HG03460 (cell line): ENCODE measurements around the gene NUDT22.

Source experiments
- ATAC-seq: cut with Tn5 transposase; IDR thresholded peaks from one replicate; pipeline ENCODE4 v1.9.1; 2021; ENCODE audit not compliant: unreplicated experiment

Gene NUDT22

DNA sequence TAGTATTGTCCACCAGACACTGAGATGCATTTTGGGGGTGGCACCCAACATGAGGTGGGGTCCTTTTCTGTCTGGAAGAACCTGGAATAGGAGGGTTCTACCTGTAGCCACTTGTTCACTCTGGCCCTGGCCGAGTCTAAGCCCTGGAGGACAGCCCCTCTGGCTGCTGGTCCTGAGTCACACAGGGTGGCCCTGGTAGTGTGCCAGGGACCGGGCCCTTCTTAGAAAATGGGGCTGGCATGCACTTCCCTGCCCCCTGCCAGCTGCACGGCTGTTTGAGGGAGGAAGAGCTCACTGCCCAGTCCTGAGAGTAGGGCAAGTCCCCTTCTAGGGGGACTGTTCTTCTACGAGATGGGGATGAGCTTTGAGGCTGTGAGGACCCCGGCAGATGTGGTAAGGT lies 27.4 kb downstream of the NUDT22 start:
- no peak for ATAC-seq

DNA sequence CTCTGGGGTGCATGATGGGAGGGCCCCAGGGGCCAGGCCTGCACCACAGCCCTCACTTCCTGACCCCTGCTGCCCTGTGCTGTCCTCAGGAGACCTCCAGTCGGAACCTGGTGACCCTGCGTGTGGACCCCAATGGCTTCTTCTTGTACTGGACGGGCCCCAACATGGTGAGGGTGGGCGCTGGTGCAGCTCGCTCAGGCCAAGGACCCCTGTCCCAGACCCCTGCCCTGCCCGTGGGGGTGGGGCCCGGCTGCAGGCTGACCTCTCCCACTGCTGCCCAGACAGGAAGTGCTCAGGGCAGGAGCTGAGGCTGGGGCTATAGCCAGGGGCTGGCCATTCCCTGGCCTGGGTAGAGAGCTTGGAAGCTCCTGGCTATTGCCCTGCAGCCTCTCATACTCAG lies 28.3 kb downstream of the NUDT22 start:
- no peak for ATAC-seq

DNA sequence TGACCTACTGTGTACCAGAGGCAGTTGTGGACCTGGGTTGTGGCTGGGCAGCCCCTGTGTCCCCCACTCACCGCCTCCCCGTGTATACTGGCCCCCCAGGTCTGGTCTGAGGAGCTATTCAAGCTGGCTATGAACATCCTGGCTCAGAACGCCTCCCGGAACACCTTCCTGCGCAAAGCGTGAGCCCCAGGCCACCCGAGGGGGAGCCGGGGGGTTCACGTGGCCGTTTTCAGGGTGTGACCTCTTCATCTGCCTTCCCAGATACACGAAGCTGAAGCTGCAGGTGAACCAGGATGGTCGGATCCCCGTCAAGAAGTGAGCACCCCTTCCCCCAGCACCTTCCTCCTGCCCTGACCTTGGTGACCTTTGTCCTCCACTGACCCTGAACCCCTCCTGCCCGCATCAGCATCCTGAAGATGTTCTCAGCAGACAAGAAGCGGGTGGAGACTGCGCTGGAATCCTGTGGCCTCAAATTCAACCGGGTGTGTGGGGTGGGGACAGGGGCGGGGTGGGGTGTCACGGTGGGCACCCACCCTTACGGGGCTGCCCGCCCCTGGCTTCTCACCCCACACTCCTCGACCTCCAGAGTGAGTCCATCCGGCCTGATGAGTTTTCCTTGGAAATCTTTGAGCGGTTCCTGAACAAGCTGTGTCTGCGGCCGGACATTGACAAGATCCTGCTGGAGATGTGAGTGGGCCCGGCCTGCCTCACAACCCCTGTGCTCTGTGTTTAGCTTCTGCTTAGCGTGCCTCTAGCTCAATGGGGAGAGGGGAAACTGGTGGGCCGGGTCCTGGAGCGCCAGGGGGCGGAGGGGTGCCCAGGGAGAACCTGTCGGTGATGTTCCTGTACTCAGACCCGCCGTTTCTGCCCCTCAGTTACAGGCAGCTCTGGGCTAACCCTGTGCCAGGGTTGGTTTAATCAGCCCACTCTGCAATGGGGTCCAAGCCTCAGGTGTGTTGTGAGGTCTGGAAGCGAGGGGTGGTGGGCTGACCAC lies 29.4 kb downstream of the NUDT22 start:
- no peak for ATAC-seq

DNA sequence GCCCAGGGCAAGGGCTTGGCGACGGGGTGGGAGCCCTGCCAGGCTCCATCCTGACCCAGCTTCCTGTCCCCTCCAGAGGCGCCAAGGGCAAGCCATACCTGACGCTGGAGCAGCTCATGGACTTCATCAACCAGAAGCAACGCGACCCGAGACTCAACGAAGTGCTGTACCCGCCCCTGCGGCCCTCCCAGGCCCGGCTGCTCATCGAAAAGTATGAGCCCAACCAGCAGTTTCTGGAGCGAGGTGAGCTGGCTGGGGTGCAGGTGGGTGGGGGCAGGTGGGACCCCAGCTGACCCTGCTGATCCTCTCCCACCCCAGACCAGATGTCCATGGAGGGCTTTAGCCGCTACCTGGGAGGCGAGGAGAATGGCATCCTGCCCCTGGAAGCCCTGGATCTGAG lies 30.2 kb downstream of the NUDT22 start:
- ATAC-seq = no peak

DNA sequence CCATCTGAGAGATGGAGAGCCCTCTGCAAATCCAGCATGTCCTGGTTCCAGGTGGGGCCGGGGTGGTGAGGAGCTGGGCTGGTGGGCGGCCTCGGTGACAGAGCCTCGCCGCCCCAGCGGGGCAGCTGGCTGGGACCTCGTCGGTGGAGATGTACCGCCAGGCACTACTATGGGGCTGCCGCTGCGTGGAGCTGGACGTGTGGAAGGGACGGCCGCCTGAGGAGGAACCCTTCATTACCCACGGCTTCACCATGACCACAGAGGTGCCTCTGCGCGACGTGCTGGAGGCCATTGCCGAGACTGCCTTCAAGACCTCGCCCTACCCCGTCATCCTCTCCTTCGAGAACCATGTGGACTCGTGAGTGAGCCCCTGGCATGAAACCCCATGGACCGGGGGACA lies 32.3 kb downstream of the NUDT22 start:
- no peak for ATAC-seq

DNA sequence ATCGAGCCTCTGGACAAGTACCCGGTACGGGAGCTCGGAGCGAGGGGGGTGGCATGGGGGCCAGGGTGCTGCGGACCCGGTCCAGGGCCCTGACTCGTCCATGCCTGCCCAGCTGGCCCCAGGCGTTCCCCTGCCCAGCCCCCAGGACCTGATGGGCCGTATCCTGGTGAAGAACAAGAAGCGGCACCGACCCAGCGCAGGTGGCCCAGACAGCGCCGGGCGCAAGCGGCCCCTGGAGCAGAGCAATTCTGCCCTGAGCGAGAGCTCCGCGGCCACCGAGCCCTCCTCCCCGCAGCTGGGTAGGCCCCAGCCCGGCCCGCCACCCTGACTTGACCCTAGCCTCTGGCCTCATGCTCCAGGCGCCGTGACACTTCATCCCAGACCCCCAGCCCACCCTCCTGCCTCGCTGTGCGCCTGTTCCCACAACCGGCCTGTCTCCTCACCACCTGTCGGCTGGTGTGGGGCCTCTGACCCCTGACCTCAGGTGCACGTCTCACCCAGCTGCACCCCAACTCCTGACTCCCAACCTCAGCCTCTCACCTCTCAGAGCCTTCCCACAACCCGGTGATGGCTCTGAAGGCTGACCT lies 33.0 kb downstream of the NUDT22 start:
- ATAC-seq = no peak

DNA sequence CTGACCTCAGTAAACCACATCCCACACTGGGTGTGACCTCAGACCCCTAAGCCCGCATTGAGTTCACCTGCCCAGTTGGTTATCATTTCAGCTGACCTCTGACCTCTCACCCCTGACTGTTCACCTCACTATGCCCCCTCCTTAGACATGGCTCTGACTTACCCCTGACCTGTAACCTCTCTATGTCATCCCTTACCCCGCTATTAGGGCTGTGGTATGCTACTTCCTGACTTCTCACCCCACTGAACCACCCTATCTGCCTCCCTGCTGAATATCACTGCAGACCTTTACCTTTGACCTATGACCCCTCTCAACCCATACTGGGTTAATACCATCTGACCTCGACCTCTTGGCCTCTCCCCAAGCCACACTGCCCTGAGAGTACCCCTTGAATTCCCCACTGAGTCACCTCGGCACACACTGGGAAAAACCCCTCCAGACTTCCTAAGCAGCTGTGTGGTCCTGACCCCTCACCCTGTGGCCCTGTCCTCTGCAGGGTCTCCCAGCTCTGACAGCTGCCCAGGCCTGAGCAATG lies 33.5 kb downstream of the NUDT22 start:
- no peak for ATAC-seq

DNA sequence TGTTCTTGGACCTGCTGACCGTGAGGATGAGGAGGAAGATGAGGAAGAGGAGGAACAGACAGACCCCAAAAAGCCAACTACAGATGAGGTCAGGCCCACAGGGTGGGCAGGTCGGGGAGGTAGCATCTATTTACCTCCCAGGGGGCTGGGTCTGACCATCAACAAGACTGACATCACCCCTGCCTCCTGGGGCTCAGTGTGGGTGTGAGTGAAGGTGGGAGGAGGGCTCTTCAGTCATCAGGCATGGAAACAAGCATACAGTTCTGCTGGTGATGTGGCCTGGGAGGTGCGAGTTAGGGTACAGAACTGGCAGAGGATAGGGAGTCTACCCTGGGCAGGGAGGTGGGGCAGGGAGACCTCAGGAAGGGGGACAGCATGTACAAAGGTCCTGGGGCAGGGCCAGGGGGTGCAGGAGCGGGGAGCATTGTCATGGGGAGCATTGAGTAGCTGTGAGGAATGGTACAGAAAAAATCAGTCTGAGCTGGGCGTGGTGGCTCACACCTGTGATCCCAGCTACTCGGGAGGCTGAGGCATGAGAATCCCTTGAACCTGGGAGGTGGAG lies 34.2 kb downstream of the NUDT22 start:
- ATAC-seq = no peak

DNA sequence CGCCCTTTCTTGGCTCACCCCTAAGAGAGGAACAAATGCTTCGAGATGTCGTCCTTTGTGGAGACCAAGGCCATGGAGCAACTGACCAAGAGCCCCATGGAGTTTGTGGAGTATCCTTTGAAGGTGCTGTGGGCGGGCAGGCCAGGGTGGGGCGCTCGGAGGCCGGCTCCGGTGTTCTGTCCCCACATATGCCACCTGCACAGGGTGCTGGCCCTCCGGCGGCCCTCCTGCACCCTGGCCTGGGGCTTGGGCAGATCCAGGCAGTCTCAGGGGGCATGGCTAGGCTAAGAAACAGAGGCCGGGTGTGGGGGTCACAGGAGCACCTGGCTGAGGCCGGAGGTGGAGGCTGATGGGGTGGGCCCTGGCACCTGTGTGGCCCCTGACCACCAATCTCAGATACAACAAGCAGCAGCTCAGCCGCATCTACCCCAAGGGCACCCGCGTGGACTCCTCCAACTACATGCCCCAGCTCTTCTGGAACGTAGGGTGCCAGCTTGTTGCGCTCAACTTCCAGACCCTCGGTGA lies 35.5 kb downstream of the NUDT22 start:
- ATAC-seq = no peak

DNA sequence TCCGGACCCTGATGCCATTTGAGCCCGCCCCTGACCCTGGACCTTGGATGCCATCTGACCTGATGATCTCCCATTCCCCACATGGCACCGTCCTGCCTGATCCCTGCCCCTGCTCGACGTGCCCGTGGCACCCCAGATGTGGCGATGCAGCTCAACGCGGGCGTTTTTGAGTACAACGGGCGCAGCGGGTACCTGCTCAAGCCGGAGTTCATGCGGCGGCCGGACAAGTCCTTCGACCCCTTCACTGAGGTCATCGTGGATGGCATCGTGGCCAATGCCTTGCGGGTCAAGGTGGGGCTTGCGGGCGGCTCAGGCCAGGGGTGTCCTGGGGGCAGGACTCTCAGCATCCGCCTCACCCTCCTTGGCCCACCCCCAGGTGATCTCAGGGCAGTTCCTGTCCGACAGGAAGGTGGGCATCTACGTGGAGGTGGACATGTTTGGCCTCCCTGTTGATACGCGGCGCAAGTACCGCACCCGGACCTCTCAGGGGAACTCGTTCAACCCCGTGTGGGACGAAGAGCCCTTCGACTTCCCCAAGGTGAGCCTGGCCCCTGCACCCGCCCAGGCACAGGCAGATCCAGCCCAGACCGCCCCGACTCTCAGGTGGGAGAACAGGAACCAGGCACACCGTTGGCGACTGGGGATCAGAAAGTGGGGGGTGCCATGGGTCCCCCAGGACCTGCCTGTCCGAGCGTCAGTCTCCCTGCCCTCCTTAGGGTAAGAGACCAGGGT lies 36.4 kb downstream of the NUDT22 start:
- ATAC-seq = no peak

DNA sequence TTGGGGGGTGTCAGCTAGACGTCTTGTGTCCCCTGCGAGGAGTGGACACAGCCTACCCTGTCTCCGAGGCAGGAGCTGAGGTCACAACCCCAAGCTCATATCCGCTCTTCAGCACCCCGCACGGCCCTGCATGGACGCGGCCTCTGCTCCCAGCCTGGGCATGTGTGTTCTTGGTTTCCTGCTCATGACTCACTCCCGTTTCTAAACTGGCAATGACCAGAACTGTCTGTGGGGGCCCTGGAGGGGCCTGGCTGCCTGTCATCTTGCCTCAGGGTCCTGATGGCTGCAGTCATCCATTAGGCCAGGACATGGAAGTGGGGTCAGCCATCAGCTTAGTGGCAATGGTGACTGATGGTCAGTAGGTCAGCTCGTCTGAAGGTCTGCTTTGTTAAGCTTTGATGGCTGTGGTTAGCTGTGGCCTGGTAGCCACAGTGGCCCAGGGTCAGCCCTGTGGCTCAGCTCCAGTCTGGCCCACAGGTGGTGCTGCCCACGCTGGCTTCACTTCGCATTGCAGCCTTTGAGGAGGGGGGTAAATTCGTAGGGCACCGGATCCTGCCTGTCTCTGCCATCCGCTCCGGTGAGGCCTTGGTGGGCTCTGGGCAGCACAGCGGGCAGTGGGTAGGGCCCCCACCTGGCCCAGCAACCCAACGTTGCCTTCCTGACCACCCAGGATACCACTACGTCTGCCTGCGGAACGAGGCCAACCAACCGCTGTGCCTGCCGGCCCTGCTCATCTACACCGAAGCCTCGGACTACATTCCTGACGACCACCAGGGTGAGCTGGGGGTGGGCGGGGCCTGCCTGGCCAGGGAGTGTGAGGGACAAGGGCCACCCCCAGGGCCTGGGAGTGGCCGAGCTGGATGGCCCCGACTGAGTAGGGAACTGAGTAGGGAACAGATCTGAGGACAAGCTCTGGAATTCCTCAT lies 37.2 kb downstream of the NUDT22 start:
- ATAC-seq = no peak

DNA sequence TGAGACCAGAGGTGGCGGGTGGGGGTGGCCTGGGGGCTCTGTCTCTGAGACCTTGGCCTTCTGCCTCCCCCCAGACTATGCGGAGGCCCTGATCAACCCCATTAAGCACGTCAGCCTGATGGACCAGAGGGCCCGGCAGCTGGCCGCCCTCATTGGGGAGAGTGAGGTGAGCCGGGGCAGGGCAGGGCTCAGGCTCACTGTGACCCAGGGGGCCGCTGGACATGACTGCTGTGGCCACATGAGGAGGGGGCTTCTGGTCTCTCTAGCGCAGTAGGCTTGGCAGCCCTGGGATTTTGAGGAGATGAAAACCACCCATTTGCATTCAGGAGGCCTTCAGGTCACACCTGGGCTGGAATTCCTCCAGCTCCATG lies 37.9 kb downstream of the NUDT22 start:
- ATAC-seq = no peak

DNA sequence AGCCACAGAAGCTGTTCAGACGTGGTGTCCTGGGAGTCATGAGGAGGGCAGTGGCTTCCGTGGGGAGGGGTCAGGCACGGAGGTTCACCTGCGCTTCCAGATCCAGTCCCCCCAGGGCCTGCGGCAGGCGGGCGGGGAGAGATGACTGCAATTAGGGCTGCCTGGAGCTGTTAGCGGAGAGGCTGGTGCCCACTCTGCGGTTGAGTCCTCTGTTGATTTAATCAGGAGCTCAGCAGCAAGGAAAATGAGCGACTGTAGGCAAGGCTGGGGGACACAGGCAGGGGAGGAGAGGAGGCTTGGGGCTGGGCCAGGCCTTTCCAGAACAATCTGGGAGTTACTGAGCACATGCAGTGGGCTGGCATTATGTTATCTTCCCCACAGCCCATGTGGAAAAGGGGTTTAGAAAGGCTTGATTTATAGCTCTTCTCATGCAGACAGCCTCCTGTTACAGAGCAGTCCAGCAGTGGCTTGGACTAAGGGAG lies 38.3 kb downstream of the NUDT22 start:
- ATAC-seq = no peak

DNA sequence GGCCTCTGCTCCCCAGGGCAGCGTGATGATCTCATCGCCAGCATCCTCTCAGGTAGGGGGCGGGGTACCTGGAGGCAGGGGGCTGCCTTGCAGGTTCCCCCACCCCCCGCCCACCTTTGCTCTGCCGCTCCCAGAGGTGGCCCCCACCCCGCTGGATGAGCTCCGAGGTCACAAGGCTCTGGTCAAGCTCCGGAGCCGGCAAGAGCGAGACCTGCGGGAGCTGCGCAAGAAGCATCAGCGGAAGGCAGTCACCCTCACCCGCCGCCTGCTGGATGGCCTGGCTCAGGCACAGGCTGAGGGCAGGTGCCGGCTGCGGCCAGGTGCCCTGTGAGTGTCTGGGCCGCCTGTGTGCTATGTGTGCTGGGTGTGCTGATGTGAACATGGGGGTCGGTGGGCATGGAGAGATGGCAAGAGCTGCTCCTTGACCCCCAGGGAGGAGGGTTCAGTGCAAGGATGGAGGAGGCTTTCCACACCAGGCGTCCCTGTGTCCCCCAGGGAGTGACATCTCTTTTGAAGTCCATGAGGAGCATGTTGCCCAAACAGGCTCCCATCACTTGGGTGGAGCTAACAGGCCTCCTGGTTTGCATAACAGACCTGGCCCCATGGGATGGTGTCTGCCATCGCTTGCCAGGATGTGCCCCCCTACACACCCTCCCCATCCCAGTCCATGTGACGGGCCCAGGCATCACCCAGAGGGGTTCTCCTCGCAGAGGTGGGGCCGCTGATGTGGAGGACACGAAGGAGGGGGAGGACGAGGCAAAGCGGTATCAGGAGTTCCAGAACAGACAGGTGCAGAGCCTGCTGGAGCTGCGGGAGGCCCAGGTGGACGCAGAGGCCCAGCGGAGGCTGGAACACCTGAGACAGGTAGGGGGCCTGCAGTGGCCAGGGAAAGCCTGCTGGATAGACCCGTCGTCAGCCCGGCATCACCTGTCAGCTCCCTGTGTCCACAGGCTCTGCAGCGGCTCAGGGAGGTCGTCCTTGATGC lies 39.4 kb downstream of the NUDT22 start:
- no peak for ATAC-seq

DNA sequence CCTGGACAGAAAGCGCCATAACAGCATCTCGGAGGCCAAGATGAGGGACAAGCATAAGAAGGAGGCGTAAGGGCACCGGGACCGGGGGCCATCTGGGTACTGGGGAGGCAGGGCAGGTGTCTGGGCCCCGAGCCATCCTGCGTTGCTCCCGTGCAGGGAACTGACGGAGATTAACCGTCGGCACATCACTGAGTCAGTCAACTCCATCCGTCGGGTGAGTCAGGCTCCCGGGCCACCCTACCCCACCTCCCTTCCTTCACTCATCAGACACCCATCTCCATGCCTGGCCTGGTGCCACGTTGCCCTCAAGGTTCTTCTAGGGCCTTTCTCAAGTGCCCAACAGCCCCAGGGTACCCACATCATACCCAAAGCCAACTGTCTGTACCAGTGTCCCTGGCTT lies 40.3 kb downstream of the NUDT22 start:
- ATAC-seq = no peak

DNA sequence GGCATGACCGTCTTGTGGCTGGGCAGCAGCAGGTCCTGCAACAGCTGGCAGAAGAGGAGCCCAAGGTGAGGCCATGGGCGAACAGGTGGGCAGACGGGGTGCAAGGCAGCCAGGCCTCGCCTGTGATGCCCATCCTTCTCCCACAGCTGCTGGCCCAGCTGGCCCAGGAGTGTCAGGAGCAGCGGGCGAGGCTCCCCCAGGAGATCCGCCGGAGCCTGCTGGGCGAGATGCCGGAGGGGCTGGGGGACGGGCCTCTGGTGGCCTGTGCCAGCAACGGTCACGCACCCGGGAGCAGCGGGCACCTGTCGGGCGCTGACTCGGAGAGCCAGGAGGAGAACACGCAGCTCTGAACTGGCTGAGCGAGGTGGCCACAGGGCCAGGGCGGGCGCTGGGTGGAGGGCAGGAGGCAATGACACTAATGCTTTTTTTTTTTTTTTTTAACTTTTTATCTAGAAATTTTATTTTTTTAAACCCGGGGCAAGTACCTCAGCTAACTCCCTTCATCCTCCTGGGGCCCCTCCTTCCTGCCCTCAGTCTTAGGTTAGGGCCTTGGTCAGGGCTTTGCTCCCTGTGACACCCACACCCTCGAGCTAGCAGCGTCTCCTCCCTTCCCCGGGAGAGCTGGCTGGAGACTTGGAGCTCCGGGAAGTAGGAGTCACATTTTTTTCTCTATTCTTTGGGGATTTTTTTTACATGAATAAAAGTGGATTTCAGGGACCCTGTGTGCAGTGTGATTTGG lies 41.3 kb downstream of the NUDT22 start:
- ATAC-seq = no peak

DNA sequence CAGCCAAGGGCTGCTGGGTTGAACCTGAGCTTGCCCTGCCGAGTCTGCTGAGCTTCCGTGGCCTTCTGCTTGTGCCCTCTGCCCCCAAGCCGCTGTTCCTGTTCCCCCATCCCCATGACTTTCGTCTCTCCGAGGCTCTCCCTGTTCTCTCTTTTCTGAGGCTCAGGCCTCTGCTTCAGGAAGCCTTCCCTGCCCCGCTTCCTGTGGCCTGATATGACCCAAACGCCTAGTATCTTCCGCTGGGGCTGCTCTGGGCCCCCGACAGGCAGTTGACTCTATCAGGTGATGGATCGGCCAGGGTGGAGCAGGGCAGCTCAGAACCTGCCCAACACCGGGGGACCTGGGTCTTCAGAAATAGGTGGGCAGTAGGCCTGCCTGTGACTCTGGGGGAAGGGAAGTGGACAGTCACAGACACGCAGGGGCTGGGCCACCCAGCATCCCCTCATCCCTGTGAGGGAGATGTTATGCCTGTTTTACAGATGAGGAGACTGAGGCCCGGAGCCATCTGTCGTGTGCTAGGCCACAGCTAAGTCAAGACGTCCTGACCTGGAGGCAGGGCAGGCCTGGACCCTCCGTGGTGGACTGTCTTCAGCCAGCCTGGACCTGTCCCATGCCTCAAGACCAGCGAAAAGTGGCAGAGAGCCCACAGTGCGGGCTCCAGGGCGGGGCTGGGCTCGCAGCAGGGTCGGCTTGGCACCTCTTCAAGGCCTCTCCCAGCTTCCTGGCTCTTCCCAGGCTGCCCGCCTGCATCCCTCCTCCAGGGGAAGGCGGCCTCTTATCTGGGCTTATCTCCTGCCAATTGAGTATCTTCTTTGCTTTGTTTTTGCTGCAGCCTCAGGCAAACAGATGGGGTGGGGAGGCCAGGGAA lies 42.2 kb downstream of the NUDT22 start:
- no peak for ATAC-seq
